HG03175 (cell line): ENCODE results near the gene PPM1G.

Experiments
- ATAC-seq: cut with Tn5 transposase; IDR thresholded peaks from one replicate; pipeline ENCODE4 v1.9.1; 2021; ENCODE audit warnings: mild to moderate bottlenecking, moderate library complexity; ENCODE audit not compliant: unreplicated experiment

Gene PPM1G

DNA sequence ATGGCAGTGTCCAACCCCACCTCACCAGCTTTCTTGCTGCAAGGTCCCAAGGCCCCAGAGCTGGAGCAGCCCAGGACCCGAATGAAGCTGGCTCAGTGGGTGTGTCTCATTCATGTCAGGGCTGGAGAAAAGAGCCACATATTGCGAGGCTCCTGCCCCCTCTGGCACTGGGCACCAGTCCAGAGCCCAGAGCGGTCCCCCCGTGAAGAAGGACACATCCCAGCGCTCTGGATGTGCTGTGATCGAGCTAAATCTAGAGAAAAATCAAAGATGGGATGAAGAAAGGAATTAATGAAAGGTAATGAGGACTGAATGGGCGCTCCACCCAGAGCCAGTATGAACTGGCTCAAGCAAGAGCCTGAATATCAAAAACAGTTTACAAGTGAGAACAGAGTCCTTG is 73.2 kb downstream of the PPM1G start:
- ATAC-seq: no peak

DNA sequence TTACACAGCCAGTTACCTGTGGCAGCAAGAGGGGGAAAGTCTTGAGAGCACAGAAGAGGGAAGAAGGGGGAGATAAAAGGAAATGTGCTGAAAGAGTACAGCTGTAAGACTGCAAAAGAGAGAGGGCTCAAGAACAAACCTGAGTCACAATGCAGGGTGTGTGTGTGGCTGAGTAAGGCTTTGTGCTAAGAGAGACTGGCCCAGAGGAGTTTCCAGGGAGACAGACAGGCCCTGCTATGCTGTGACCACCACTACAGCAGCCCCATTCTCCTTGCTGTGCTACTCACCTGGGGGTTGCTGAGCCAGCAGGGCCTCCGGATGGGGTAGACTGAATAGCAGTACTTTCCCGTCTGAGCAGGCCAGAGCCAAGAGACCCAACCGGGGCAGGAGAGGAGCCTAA is 74.1 kb downstream of the PPM1G start:
- no peak for ATAC-seq
